Osteocyte (in vitro differentiated cells): ENCODE data around the gene BIN2. TPM values are rescaled to one million over a fixed set of nuclear protein-coding genes. Genes with fewer than 3 reads are reported as not detected.

Experiments used
- DNase-seq: peaks from one replicate; pipeline ENCODE4 v3.0.0; 2021; ENCODE audit warnings: mixed read lengths; ENCODE audit not compliant: unreplicated experiment; ENCODE audit errors: extremely low spot score
- H3K27ac Mint-ChIP-seq: one replicate; pipeline ENCODE4 v1.8.0; 2021; ENCODE audit warnings: mild to moderate bottlenecking, mixed read lengths; ENCODE audit not compliant: unreplicated experiment
- H3K27me3 Mint-ChIP-seq: one replicate; pipeline ENCODE4 v1.8.0; 2021; ENCODE audit warnings: mixed read lengths; ENCODE audit not compliant: unreplicated experiment
- H3K36me3 Mint-ChIP-seq: one replicate; pipeline ENCODE4 v1.8.0; 2021; ENCODE audit warnings: mixed read lengths; ENCODE audit not compliant: unreplicated experiment
- H3K4me1 Mint-ChIP-seq: one replicate; pipeline ENCODE4 v1.8.0; 2021; ENCODE audit warnings: mixed read lengths; ENCODE audit not compliant: unreplicated experiment
- H3K4me3 Mint-ChIP-seq: one replicate; pipeline ENCODE4 v1.8.0; 2021; ENCODE audit warnings: mild to moderate bottlenecking, moderate library complexity, mixed read lengths; ENCODE audit not compliant: unreplicated experiment
- H3K9me3 Mint-ChIP-seq: one replicate; pipeline ENCODE4 v1.8.0; 2021; ENCODE audit warnings: mixed read lengths; ENCODE audit not compliant: unreplicated experiment
- total RNA-seq: library from RNA; stranded (reverse); gene quantifications from 2 replicates; pipeline ENCODE4 v1.2.1, GENCODE V29; 2021
- TF ChIP-seq, protein P1 (sequence below): fragments of 200-600 bp; sonication (generic); IDR thresholded peaks from 2 replicates; pipeline ENCODE4 v1.5.0; 2021; ENCODE audit warnings: antibody characterized with exemption, mild to moderate bottlenecking, moderate library complexity

The BIN2 gene
- total RNA-seq, 1 donor from 2014 or later, result not detected

DNA sequence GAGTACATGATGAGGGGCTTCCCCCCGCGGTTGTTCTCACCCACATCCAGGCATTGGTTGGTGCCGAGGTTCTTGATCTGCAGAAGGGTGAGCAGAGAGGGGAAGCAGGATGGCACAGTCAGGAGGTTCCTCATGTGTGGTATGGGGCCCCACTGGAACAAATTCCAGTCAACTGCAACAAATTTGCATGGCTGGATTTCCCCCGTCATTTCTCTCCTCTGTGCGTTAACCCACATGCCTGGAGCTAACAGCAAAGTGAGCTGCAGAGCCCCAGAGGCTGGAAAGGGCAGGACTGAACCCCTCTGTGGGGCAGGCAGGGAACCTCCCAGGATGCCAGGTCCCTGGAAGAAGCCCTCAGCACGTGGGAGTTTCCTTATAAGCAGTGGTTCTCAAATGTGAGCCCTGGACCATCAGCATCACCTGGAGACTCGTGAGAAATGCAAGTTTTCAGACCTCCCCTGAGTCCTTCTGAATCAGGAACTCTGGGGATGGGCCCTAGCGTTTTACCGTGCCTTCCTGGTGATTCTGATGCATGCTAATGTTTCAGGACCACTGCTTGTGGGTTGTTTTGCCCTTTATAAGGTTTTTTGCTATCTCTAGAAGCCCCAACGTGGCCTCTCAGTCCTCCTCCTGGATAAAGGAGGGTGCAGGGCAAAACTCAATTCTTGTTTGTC lies 33.5 kb upstream of the BIN2 start:
- TF ChIP-seq, protein P1, sequence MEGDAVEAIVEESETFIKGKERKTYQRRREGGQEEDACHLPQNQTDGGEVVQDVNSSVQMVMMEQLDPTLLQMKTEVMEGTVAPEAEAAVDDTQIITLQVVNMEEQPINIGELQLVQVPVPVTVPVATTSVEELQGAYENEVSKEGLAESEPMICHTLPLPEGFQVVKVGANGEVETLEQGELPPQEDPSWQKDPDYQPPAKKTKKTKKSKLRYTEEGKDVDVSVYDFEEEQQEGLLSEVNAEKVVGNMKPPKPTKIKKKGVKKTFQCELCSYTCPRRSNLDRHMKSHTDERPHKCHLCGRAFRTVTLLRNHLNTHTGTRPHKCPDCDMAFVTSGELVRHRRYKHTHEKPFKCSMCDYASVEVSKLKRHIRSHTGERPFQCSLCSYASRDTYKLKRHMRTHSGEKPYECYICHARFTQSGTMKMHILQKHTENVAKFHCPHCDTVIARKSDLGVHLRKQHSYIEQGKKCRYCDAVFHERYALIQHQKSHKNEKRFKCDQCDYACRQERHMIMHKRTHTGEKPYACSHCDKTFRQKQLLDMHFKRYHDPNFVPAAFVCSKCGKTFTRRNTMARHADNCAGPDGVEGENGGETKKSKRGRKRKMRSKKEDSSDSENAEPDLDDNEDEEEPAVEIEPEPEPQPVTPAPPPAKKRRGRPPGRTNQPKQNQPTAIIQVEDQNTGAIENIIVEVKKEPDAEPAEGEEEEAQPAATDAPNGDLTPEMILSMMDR, result no peak
- no peaks in the 10 kb centered on the region for H3K27me3 Mint-ChIP-seq
- no peak for DNase-seq
- H3K4me3 Mint-ChIP-seq, result no peak overlapping the region
- no peaks in the 10 kb centered on the region for H3K36me3 Mint-ChIP-seq
- H3K9me3 Mint-ChIP-seq, result no peaks in the 10 kb centered on the region
- H3K27ac Mint-ChIP-seq, result no peak overlapping the region
- no peaks in the 10 kb centered on the region for H3K4me1 Mint-ChIP-seq

DNA sequence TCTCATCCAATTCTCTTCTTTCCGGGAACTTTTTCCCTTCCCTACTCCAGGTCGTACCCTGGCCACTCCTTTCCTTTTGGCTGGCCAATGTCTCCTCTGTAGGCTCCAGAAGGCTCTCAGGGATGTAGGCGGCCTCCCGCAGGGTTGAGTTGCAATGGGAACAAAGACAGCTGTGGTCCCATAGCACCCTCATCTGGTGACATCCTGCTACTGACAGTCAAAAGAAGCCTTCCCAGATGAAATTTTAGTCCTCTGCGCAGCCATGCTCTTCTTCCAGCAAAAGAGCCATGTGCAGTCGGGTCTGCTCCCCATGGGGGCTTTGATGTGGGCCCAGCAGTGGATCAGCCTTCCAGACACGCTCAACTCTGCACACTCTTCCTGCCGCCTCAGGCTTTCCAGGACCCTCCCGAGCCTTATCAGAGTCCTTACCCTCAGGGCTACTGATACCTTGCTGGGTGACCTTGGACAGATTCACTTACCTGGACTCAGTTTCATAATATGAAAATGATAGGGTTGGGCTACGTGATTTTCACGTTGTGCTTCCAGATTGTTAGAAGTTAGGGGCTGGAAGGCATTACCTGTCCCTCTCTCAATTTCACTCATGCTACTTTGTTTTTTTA lies 28.0 kb upstream of the BIN2 start:
- DNase-seq, result no peak
- Mint-ChIP-seq H3K27ac (no peak overlapping the region), H3K9me3 (no peaks in the 10 kb centered on the region), H3K36me3 (no peaks in the 10 kb centered on the region), H3K4me1 (no peaks in the 10 kb centered on the region), H3K4me3 (no peak overlapping the region), H3K27me3 (no peaks in the 10 kb centered on the region)
- TF ChIP-seq, protein P1, result peak; percentile 68

DNA sequence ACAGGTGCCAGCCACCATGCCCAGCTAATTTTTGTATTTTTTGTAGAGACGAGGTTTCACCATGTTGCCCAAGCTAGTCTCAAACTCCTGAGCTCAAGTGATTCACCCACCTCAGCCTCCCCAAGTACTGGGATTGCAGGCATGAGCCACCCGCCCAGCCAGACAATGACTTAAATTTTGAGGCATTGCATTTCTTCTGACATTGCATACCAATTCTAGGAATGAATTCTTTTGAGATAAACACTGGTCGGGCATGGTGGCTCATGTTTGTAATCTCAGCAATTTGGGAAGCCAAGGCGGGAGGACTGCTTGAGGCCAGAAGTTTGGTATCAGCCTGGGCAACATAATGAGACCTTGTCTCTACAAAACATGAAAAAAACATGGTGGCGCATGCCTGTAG lies 25.1 kb upstream of the BIN2 start:
- Mint-ChIP-seq H3K36me3 (no peaks in the 10 kb centered on the region), H3K27ac (no peak overlapping the region), H3K4me3 (no peak overlapping the region), H3K4me1 (no peaks in the 10 kb centered on the region), H3K9me3 (no peaks in the 10 kb centered on the region), H3K27me3 (no peaks in the 10 kb centered on the region)
- TF ChIP-seq, protein P1, result no peak
- no peak for DNase-seq

DNA sequence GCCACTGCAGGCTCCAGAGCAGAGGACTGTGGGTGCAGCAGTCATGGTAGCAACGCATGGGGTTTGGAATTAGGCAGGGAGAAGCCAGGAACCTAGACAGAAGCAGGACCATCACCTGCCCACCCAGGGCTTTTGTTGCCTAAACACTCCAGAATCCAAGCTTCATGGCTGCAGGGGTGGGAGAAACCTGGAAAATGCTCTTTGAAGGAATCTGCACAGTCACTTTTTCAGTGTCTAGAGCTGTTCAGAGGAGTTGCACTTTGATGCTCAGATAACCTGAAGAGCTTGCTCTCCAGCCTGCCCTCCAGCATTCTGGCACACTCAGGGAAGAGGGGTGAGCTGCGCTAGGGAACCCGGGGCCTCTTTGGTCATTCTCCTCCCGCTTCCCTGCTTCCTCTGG lies 24.1 kb upstream of the BIN2 start:
- Mint-ChIP-seq H3K4me1 (no peaks in the 10 kb centered on the region), H3K36me3 (no peaks in the 10 kb centered on the region), H3K4me3 (no peak overlapping the region), H3K27me3 (no peaks in the 10 kb centered on the region), H3K9me3 (no peaks in the 10 kb centered on the region), H3K27ac (no peak overlapping the region)
- TF ChIP-seq, protein P1, result no peak
- DNase-seq, result no peak

DNA sequence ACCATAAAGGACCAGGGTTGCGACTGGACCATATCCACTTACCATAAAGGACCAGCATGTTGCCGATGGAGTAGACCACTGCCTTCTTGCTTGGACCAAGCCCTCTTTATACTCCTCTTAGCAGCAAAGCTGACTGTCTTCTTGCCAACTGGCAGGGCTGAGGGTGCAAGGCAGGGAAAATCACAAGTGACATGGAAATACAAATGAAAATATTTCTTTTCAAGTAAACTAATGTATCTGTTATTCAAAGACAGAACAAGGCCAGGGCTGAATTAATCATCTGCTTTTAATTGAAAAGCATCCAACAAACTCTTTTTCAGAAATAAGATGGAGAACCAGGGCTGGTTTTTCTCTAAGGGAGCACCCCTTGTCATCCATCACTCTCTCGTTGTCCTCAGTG lies 22.6 kb upstream of the BIN2 start, which contains the start of gene CELA1:
Gene CELA1 (minus strand): TSS at position 99 of the 400 bp plus-strand sequence. CDS start 41 bp downstream, at position 58.
- Mint-ChIP-seq H3K27me3 (no peaks in the 10 kb centered on the region), H3K9me3 (no peaks in the 10 kb centered on the region), H3K4me1 (no peaks in the 10 kb centered on the region), H3K4me3 (no peak within 1 kb of the TSS), H3K36me3 (no peaks in the 10 kb centered on the region), H3K27ac (no peak within 1 kb of the TSS)
- TF ChIP-seq, protein P1, result no peak
- DNase-seq, result no peak
